Neural cell (in vitro differentiated cells): ENCODE results near the gene RPP38. TPM values are rescaled to one million over a fixed set of nuclear protein-coding genes. Genes with fewer than 3 reads are reported as not detected.

ENCODE experiments used
- H2AFZ ChIP-seq: fragments of 200-600, 300-800 bp; sonication (generic), shearing (Covaris generic); 2 replicates; pipeline ENCODE4 v1.6.0; 2014; ENCODE audit warnings: low read depth, mild to moderate bottlenecking, antibody characterized with exemption, low read length, moderate library complexity
- H3F3A ChIP-seq: fragments of 200-600 bp; shearing (Covaris generic); 2 replicates; pipeline ENCODE4 v1.6.1; 2016; ENCODE audit warnings: mild to moderate bottlenecking, moderate library complexity, mixed read lengths, antibody characterized with exemption, low read length; ENCODE audit not compliant: insufficient read depth, poor library complexity, severe bottlenecking
- H3K27ac ChIP-seq: fragments of 200-600, 300-800 bp; sonication (generic), shearing (Covaris generic); 2 replicates; pipeline ENCODE4 v1.5.1; 2014; ENCODE audit warnings: mild to moderate bottlenecking, low read length, moderate library complexity
- H3K27me3 ChIP-seq: fragments of 300-800, 200-600 bp; sonication (generic), shearing (Covaris generic); 2 replicates; pipeline ENCODE4 v1.6.0; 2014; ENCODE audit warnings: mild to moderate bottlenecking, low read depth, low read length, moderate library complexity; ENCODE audit not compliant: insufficient read depth
- H3K36me3 ChIP-seq: fragments of 300-800, 200-600 bp; sonication (generic), shearing (Covaris generic); 2 replicates; pipeline ENCODE4 v1.5.1; 2014; ENCODE audit warnings: mild to moderate bottlenecking, antibody characterized with exemption, low read length, moderate library complexity; ENCODE audit not compliant: insufficient read depth
- H3K4me2 ChIP-seq: fragments of 300-800, 200-600 bp; sonication (generic), shearing (Covaris generic); 2 replicates; pipeline ENCODE4 v1.6.0; 2014; ENCODE audit warnings: mild to moderate bottlenecking, low read length
- H3K4me3 ChIP-seq: fragments of 300-800, 200-600 bp; sonication (generic), shearing (Covaris generic); 2 replicates; pipeline ENCODE4 v1.5.1; 2014; ENCODE audit warnings: mild to moderate bottlenecking, low read length, moderate library complexity
- H3K79me2 ChIP-seq: fragments of 200-600 bp; shearing (Covaris generic); replicated peaks from 2 replicates; pipeline ENCODE4 v1.6.0; 2014; ENCODE audit warnings: mild to moderate bottlenecking, low read length, moderate library complexity; ENCODE audit not compliant: insufficient read depth
- H3K9ac ChIP-seq: fragments of 300-800, 200-600 bp; sonication (generic), shearing (Covaris generic); 2 replicates; pipeline ENCODE4 v1.6.1; 2016; ENCODE audit warnings: mild to moderate bottlenecking, low read length, mixed read lengths
- H3K9me2 ChIP-seq: fragments of 200-600 bp; shearing (Covaris generic); 2 replicates; pipeline ENCODE4 v1.6.1; 2016; ENCODE audit warnings: mild to moderate bottlenecking, low read length, mixed read lengths; ENCODE audit not compliant: insufficient read depth
- H3K9me3 ChIP-seq: fragments of 200-600, 300-800 bp; sonication (generic), shearing (Covaris generic); 2 replicates; pipeline ENCODE4 v1.6.1; 2016; ENCODE audit warnings: mild to moderate bottlenecking, mixed run types, low read length, moderate library complexity, mixed read lengths
- H4K20me1 ChIP-seq: fragments of 200-600 bp; shearing (Covaris generic); 2 replicates; pipeline ENCODE4 v1.6.1; 2016; ENCODE audit warnings: mild to moderate bottlenecking, mixed run types; ENCODE audit not compliant: insufficient read depth
- CTCF ChIP-seq: fragments of 450-650 bp; IDR thresholded peaks from 2 replicates; pipeline ENCODE4 v1.5.1; 2014; ENCODE audit warnings: antibody characterized with exemption, mild to moderate bottlenecking, moderate library complexity; ENCODE audit not compliant: poor library complexity, severe bottlenecking
- EZH2 ChIP-seq: fragments of 200-600, 300-800 bp; shearing (Covaris generic), sonication (generic); IDR thresholded peaks from 2 replicates; pipeline ENCODE4 v1.6.1; 2014; ENCODE audit warnings: antibody characterized with exemption, low read length, borderline replicate concordance, mild to moderate bottlenecking; ENCODE audit not compliant: insufficient read depth, poor library complexity, severe bottlenecking
- RAD21 ChIP-seq: fragments of 450-650 bp; conservative IDR thresholded peaks from 2 replicates; pipeline ENCODE4 v1.6.1; 2014; ENCODE audit warnings: antibody characterized with exemption, mild to moderate bottlenecking, moderate library complexity
- REST ChIP-seq: IDR thresholded peaks from 2 replicates; pipeline ENCODE4 v1.6.1; 2012; ENCODE audit warnings: borderline replicate concordance
- SMC3 ChIP-seq: fragments of 450-650 bp; conservative IDR thresholded peaks from 2 replicates; pipeline ENCODE4 v1.6.1; 2014; ENCODE audit warnings: antibody characterized with exemption, mild to moderate bottlenecking, moderate library complexity; ENCODE audit not compliant: poor library complexity
- TAF1 ChIP-seq: IDR thresholded peaks from 2 replicates; pipeline ENCODE4 v1.6.1; 2012; ENCODE audit warnings: low read depth
- polyA plus RNA-seq: library from polyadenylated mRNA; depleted of rRNA; stranded (reverse); fragments of >200 nt; gene quantifications from 2 replicates; pipeline ENCODE4 v1.2.3, GENCODE V29; 2014

The RPP38 gene
- polyA plus RNA-seq, 1 donor from 2014 or later, result 9.8 TPM

GRCh38 chr10:15053061-15053460 lies 44.1 kb upstream of the RPP38 start (continued):
- TF ChIP-seq RAD21, result no peak

GRCh38 chr10:15058689-15059088 lies 38.5 kb upstream of the RPP38 start:
- H3K4me3 ChIP-seq, result no peak overlapping the region
- H3K9me2 ChIP-seq, result no peaks in the 10 kb centered on the region
- H3K4me2 ChIP-seq, result no peak overlapping the region
- H3K27ac ChIP-seq, result no peak overlapping the region
- no peaks in the 10 kb centered on the region for H3F3A ChIP-seq
- no peaks in the 10 kb centered on the region for H3K79me2 ChIP-seq
- no peaks in the 10 kb centered on the region for H4K20me1 ChIP-seq
- no peak for TF ChIP-seq TAF1
- TF ChIP-seq CTCF, result no peak
- H2AFZ ChIP-seq, result no peak overlapping the region
- no peaks in the 10 kb centered on the region for H3K9me3 ChIP-seq
- no peaks in the 10 kb centered on the region for H3K36me3 ChIP-seq
- no peak overlapping the region for H3K9ac ChIP-seq
- no peaks in the 10 kb centered on the region for H3K27me3 ChIP-seq

GRCh38 chr10:15059914-15060313 lies 37.2 kb upstream of the RPP38 start:
- Histone ChIP-seq H3F3A (no peaks in the 10 kb centered on the region), H3K27ac (no peak overlapping the region), H3K4me2 (no peak overlapping the region), H3K9me3 (peaks cover under 1% of the 10 kb centered on the region), H3K27me3 (no peaks in the 10 kb centered on the region), H4K20me1 (no peaks in the 10 kb centered on the region), H3K9ac (no peak overlapping the region), H2AFZ (no peak overlapping the region), H3K9me2 (no peaks in the 10 kb centered on the region), H3K79me2 (no peaks in the 10 kb centered on the region), H3K4me3 (no peak overlapping the region), H3K36me3 (no peaks in the 10 kb centered on the region)
- TF ChIP-seq EZH2 (no peak), CTCF (no peak), SMC3 (no peak), TAF1 (no peak), REST (no peak)
